ENCODE results near the gene CDH26.
"Not testable (repeated sequence)": the region's sequence is repeated elsewhere in the genome, so short reads cannot be mapped to it uniquely, and the experiment has no call there.

CDH26 gene

GRCh38 chr20:59942245-59942644 lies 16.0 kb upstream of the CDH26 start:
- DNase-seq, result no peak

GRCh38 chr20:59944726-59945125 lies 13.5 kb upstream of the CDH26 start:
- DNase-seq, result no peak

- DNase-seq, result no peak
Observed at GRCh38 chr20:59945175-59945574, 13.0 kb upstream of the CDH26 start.

DNA sequence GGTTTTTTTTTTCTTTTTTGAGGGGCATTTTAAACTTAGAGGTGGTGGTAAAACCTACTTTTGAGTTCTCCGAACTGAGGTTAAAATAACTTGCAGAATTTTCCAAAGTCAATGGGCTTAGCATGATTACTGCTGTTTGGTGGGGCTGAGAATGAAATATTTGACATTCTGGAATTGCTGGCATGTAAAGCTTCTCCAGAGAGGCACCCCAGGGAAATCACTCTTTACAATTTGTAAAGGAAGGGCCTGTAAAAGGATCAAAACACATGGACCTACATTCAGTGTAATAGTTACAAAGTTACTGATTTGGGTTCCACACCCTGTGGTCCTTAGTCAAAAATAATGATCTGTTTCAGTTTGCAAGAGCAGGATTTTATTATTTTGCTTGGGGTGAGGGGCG lies 12.5 kb upstream of the CDH26 start:
- no peak for DNase-seq

GRCh38 chr20:59947376-59947775 lies 10.8 kb upstream of the CDH26 start:
- no peak for DNase-seq

- no peak for DNase-seq
Observed at GRCh38 chr20:59948212-59948611, 10.0 kb upstream of the CDH26 start.

GRCh38 chr20:59948828-59949720 lies 9.1 kb upstream of the CDH26 start:
- DNase-seq, result no peak

- no peak for DNase-seq
Observed at GRCh38 chr20:59949911-59950310, 8.3 kb upstream of the CDH26 start.

DNA sequence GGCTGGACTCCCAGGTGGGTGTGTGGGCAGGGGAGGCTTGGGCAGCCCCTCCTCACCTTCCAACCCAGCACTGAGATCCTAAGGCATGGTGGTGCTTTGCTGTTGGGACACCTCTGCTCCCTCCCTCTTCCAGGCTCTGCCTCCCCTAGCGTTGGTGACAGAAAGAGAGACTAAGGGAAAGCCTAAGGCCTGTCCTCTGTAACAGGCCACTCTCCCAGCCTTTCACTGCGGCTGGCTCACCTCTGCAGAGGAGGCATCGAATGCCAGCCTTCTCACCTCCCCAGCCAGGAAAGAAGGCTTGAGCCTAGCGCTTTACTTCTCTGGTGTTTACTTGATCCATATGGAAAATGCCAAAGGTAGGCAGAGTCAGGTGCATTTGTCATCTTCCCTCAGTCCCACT lies 3.5 kb upstream of the CDH26 start:
- no peak for DNase-seq

GRCh38 chr20:59955131-59955796 lies 3.0 kb upstream of the CDH26 start:
- DNase-seq, result no peak

- DNase-seq, result not testable (repeated sequence)
Observed at GRCh38 chr20:59957568-59957967, 655 bp upstream of the CDH26 start.

DNA sequence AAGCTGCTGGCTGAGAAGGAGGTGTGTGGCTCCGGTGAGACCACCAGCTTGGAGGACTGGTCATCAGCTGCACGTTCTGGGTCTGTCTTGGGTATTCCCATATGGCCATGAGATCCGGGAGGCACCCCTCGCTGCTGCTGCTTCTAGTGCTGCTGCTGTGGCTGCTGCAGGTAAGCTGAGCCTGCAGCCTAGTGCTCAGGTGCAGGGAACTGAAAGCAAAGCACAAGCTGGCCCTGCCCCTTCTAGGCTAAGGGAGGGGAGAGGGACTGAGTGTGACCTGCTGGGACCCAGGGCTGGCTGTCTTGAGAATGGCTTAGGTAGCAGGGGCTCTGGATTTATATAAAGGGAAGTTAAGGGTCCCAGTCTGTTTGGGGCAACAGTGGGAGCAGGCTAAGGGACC lies 403 bp downstream of the CDH26 start:
- DNase-seq, result no peak

- no peak for DNase-seq
Observed at GRCh38 chr20:59961423-59961822, 3.2 kb downstream of the CDH26 start.

GRCh38 chr20:59962155-59962554 lies 3.9 kb downstream of the CDH26 start:
- DNase-seq, result no peak

GRCh38 chr20:59966428-59966827 lies 8.2 kb downstream of the CDH26 start:
- no peak for DNase-seq

GRCh38 chr20:59971428-59971827 lies 13.2 kb downstream of the CDH26 start:
- DNase-seq, result no peak

DNA sequence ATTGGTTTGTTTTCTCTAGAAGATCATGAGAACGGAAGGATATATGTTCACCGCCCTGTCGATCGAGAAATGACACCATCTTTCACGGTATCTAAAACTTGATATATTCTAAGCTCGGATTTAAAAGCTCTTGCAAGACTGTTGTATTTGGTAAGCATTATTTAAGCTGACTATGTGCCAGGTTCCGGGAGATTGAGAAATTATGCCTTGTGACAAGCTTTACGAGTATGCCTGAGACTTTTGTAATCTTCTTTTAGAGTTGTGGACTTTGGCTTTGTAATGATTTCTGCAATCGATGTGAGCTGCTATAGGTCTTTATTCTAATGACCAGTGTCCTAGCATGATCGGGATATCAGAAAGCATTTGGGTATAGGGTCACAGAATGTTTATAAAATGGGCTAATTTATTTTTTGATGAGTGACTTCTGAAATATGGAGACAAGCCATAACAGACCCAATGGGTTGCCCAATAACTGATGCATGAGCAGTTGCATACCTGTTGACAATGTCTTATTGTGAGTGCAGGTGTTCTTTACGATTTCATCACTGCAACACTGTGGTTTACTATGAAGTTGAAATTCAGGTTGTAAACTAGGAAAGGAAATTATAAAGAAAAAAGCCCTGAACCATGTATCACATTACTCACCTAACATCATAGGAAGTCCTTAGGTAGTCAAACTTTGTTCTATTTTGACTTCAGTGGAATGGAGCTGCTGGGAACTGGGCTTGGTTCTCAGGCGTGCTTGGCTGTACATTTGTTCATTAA lies 14.0 kb downstream of the CDH26 start:
- no peak for DNase-seq

GRCh38 chr20:59976156-59976782 lies 18.0 kb downstream of the CDH26 start:
- DNase-seq, result no peak

- no peak for DNase-seq
Observed at GRCh38 chr20:59977086-59977485, 18.9 kb downstream of the CDH26 start.

- no peak for DNase-seq
Observed at GRCh38 chr20:59983076-59983475, 24.9 kb downstream of the CDH26 start.

DNA sequence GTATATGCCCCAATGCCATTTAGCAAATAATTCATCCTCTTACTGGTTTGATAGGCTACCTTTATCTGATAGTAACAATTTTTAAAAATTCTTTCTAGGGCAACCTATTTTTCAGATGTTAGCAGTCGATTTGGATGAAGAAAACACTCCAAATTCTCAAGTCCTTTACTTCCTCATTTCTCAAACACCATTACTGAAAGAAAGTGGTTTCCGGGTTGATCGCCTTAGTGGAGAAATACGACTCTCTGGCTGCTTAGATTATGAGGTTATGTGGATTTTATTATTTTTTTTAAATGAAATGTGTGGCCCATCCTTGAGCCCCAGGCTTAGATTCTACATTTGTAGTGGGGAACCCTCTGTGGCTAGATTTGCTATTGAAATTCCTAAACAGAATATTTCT lies 26.3 kb downstream of the CDH26 start:
- DNase-seq, result no peak

- no peak for DNase-seq
Observed at GRCh38 chr20:59985164-59985563, 26.9 kb downstream of the CDH26 start.

- DNase-seq, result no peak
Observed at GRCh38 chr20:59985864-59986263, 27.6 kb downstream of the CDH26 start.

All from activated T-cell treated with anti-CD3 and anti-CD28 coated beads, Interleukin-2, amount 50 U/mL, for 1 hour (primary cell).